GM12873 (cell line): ENCODE results near the gene SLIT2.

Experiments
- TF ChIP-seq, protein P1 (sequence below): IDR thresholded peaks from 2 replicates; pipeline ENCODE4 v1.5.1; 2012; ENCODE audit warnings: low read depth, mild to moderate bottlenecking, moderate library complexity, low read length, control low read depth; ENCODE audit not compliant: insufficient read depth; ENCODE audit errors: missing control alignments

Gene SLIT2

DNA sequence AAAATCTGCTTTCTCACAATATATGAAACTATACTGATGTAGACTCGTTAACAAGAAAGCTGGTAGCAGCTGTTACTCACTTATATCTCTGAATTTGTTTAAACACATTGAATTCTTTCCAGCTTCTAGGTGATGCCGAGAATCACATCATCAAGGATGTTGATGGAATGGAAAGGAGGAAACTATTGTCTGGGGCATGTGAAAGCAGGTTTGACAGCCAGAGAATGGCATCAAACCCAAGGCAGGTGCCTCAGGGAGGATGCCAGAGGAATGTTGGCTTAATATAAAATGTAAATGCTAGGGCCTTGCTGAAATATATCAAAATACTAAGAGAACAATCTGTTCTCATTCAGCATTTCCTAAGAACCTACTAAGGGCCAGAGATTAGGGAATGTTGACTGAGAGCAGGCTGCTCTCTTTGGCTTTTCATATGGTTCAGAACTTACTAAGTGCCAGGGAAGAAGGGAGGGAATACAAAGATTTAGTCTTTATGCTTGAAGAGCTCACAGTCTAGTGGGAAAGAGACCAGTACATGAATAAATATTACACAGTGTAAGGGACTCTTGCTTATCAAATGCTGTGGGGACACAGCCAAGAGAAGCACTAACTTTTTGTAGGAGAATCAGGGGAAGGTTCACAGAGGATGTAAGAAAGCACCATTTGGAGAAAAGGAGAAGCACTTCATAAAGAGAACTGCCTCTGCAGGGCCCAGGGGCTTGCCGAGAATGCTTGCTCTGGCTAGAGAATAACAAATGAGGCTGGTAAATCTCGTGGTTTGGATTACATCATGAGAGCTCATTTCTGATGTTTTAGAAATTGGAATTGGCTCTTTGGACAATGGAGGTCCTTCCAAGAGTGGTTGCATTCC lies 14.7 kb downstream of the SLIT2 start:
- TF ChIP-seq, protein P1, sequence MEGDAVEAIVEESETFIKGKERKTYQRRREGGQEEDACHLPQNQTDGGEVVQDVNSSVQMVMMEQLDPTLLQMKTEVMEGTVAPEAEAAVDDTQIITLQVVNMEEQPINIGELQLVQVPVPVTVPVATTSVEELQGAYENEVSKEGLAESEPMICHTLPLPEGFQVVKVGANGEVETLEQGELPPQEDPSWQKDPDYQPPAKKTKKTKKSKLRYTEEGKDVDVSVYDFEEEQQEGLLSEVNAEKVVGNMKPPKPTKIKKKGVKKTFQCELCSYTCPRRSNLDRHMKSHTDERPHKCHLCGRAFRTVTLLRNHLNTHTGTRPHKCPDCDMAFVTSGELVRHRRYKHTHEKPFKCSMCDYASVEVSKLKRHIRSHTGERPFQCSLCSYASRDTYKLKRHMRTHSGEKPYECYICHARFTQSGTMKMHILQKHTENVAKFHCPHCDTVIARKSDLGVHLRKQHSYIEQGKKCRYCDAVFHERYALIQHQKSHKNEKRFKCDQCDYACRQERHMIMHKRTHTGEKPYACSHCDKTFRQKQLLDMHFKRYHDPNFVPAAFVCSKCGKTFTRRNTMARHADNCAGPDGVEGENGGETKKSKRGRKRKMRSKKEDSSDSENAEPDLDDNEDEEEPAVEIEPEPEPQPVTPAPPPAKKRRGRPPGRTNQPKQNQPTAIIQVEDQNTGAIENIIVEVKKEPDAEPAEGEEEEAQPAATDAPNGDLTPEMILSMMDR = no peak

DNA sequence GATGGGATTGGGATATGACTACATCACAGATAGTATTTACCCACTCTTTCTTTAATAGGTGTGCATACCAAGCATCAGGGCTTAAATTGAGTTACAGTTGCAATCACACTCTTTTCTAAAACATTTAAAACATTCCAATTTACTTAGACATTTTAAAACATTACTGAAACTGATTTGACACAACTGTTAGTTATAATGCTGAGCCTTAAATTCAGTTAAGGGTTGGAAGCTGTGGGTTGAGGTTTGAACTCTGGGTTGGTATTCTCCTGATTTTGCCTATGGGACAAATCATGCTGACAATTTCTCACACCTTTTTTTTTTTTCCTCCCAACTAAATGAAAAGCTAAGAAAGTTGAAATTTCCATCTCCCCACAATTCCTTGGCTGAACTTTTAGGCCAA lies 16.3 kb downstream of the SLIT2 start:
- TF ChIP-seq, protein P1 = no peak

DNA sequence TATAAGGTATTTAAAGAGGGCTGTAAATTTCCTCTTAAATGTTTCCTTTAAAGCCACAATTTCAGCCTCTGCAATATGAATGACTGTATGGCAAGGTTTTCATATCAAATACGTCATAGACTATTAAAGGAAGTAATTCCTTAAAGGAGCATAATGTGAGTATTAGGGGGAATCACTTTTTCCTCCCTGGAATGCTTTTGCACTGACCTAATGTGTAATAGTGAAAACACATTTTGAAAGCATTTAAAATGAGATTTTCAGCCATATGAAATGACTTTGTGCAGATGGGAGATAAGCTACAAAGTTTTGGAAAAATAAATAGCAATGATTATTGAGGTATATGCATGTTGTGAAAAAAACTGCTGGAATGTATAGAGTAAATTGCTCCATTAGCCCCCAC lies 17.6 kb downstream of the SLIT2 start:
- TF ChIP-seq, protein P1 = no peak

DNA sequence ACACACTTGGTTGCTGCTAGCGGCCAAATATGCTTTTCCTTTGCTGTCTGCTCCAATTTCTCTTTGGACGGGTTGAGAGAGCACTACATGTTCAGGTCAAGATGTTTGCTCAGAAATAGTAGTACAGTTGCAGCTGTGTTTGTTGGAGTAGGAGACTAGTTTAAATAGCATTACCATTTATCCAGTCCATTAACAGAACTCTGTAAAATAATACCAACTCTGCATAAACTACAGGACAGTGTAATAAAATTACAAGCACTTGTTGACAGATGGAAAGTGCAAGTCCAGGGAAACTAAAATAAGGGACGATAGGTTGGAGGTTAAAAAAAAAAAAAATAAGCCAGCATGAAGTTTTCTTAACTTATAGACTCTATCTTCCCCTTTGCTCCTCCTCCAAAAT lies 20.2 kb downstream of the SLIT2 start:
- TF ChIP-seq, protein P1 = no peak

DNA sequence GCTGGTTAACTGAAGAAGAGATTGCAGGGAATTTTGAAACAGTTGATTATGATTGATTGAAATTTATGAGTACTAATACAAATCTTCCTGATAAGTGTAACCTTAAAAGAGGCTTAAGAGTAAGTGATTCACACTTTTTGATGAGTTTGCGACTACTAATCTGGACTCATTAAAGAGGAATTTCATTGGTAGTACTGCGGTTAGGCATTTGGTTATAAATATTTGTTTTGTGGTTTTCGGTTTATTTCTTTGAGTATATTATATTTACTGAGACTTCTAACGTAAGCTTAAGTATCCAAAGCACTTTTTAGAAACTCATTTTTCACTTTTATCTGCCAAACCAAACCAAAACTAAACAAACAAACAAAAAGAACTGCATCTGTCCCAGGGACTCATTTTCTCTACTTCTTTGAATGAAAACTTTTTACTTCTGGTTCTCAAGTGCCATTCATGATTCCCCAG lies 20.7 kb downstream of the SLIT2 start:
- TF ChIP-seq, protein P1 = no peak

DNA sequence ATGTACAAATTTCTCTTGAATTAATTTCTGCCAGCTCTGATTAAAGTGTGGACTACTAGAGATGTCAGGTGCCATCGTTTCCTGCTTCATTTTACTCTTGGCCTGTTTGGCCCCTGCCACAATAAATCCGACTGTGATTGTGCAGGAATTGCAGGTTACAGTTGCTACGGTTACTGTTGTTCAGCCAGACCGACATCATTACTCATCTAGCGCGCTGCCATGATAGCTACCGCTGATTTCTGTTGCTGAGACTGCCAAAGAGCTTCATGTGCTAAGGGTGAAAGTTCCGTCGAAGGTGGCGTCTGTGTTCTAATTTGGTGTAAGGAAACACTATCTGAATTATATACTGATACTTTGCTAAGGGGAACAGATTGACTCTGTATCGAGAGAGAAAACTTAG lies 22.1 kb downstream of the SLIT2 start:
- TF ChIP-seq, protein P1 = no peak

DNA sequence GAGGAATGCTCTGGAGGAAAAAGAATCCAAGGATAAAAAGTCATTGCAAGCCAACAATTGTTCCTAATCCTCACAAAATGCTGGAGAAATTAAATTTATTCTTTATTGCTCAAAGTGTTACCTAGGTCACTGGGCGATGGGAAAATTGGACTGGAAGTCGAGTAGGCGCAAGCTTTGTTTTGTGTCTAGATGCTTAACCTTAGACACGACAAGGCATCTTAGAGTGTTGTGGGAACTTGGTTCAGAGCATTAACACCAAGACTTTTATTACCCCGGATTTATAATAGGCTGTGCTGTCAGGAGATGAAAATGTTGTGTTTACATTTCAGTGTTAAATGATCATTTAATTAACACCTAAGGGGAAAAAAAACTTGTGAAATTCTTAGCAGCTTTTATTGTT lies 25.1 kb downstream of the SLIT2 start:
- TF ChIP-seq, protein P1 = no peak
